OCI-LY3 (cell line): ENCODE data around the gene DCUN1D4.

Experiments
- H2AFZ ChIP-seq: fragments of 200-600, 300-600 bp; shearing (Covaris generic); 2 replicates; pipeline ENCODE4 v1.6.0; 2014; ENCODE audit warnings: antibody characterized with exemption, low read depth, low read length
- H3K27ac ChIP-seq: fragments of 200-600, 300-600 bp; sonication (generic); 2 replicates; pipeline ENCODE4 v1.5.1; 2014; ENCODE audit warnings: mild to moderate bottlenecking, low read length, moderate library complexity, mixed read lengths
- H3K27me3 ChIP-seq: fragments of 200-600, 300-600 bp; sonication (generic); 2 replicates; pipeline ENCODE4 v1.6.1; 2014; ENCODE audit warnings: low read depth, low read length, mixed read lengths
- H3K36me3 ChIP-seq: fragments of 200-600, 300-600 bp; sonication (generic); replicated peaks from 2 replicates; pipeline ENCODE3; 2014; ENCODE audit warnings: low read depth, low read length, mixed read lengths
- H3K4me1 ChIP-seq: fragments of 300-600, 200-600 bp; sonication (generic); 2 replicates; pipeline ENCODE4 v1.6.1; 2014; ENCODE audit warnings: low read length, mixed read lengths
- H3K4me2 ChIP-seq: fragments of 200-600, 300-600 bp; sonication (generic); 2 replicates; pipeline ENCODE4 v1.6.1; 2014; ENCODE audit warnings: low read length, mixed read lengths
- H3K4me3 ChIP-seq: fragments of 300-600, 200-600 bp; sonication (generic); 2 replicates; pipeline ENCODE4 v1.5.1; 2014; ENCODE audit warnings: antibody characterized with exemption, mild to moderate bottlenecking, low read length, moderate library complexity
- H3K79me2 ChIP-seq: fragments of 300-600, 200-600 bp; shearing (Covaris generic); 2 replicates; pipeline ENCODE4 v1.6.1; 2014; ENCODE audit warnings: mild to moderate bottlenecking, low read length, mixed read lengths
- H3K9ac ChIP-seq: fragments of 300-600, 200-600 bp; shearing (Covaris generic); 2 replicates; pipeline ENCODE4 v1.6.0; 2014; ENCODE audit warnings: mild to moderate bottlenecking, low read length, moderate library complexity
- H3K9me3 ChIP-seq: fragments of 200-600, 300-600 bp; shearing (Covaris generic); 2 replicates; pipeline ENCODE4 v1.6.1; 2014; ENCODE audit warnings: low read length, mixed read lengths; ENCODE audit not compliant: insufficient read depth
- H4K20me1 ChIP-seq: fragments of 200-600, 300-600 bp; sonication (generic); 2 replicates; pipeline ENCODE4 v1.6.1; 2016; ENCODE audit warnings: low read length, mixed read lengths; ENCODE audit not compliant: insufficient read depth
- EZH2phosphoT487 ChIP-seq: fragments of 200-600 bp; shearing (Covaris generic); IDR thresholded peaks from 2 replicates; pipeline ENCODE4 v1.6.1; 2018; ENCODE audit warnings: antibody characterized with exemption, mixed run types, low read depth
- TF ChIP-seq, protein P1 (sequence below): fragments of 200-600, 300-600 bp; sonication (generic); IDR thresholded peaks from 2 replicates; pipeline ENCODE4 v1.5.1; 2014; ENCODE audit warnings: antibody characterized with exemption, low read length, low read depth

Gene DCUN1D4

DNA sequence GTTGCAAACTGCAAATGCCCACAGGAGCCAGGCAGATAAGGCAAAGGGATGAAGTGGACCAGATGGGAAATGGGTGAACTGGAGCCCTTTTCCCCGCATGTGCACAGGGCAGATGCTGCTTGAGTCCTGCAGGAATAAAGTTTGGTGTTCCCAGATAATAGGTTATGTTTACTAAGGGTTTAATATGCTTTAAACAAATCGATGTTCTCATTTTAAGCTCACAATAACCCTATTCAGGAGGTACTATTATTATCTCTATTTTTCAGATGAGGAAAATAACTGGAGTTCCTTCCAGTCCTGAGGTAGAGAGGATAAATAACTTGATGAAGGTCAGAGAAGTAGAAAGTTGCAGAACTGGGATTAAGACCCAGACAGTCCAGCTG is 99.9 kb downstream of the DCUN1D4 start:
- Histone ChIP-seq H3K4me3 (no peak overlapping the region), H3K9me3 (no peaks in the 10 kb centered on the region), H4K20me1 (no peaks in the 10 kb centered on the region), H3K9ac (no peak overlapping the region), H2AFZ (no peak overlapping the region), H3K36me3 (no peaks in the 10 kb centered on the region), H3K4me1 (no peaks in the 10 kb centered on the region), H3K79me2 (no peaks in the 10 kb centered on the region), H3K27me3 (no peaks in the 10 kb centered on the region), H3K27ac (no peak overlapping the region), H3K4me2 (no peak overlapping the region)
- no peak for TF ChIP-seq EZH2phosphoT487
- TF ChIP-seq, protein P1, sequence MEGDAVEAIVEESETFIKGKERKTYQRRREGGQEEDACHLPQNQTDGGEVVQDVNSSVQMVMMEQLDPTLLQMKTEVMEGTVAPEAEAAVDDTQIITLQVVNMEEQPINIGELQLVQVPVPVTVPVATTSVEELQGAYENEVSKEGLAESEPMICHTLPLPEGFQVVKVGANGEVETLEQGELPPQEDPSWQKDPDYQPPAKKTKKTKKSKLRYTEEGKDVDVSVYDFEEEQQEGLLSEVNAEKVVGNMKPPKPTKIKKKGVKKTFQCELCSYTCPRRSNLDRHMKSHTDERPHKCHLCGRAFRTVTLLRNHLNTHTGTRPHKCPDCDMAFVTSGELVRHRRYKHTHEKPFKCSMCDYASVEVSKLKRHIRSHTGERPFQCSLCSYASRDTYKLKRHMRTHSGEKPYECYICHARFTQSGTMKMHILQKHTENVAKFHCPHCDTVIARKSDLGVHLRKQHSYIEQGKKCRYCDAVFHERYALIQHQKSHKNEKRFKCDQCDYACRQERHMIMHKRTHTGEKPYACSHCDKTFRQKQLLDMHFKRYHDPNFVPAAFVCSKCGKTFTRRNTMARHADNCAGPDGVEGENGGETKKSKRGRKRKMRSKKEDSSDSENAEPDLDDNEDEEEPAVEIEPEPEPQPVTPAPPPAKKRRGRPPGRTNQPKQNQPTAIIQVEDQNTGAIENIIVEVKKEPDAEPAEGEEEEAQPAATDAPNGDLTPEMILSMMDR: no peak

GRCh38 chr4:51943221-51943620 is 100.3 kb downstream of the DCUN1D4 start:
- H3K27me3 ChIP-seq: no peaks in the 10 kb centered on the region
- H3K4me2 ChIP-seq: no peak overlapping the region
- no peaks in the 10 kb centered on the region for H3K36me3 ChIP-seq
- H3K4me1 ChIP-seq: no peaks in the 10 kb centered on the region
- no peaks in the 10 kb centered on the region for H4K20me1 ChIP-seq
- H3K9me3 ChIP-seq: no peaks in the 10 kb centered on the region
- H3K27ac ChIP-seq: no peak overlapping the region
- H3K79me2 ChIP-seq: no peaks in the 10 kb centered on the region
- TF ChIP-seq EZH2phosphoT487: no peak
- TF ChIP-seq, protein P1: no peak
- no peak overlapping the region for H3K4me3 ChIP-seq
- H3K9ac ChIP-seq: no peak overlapping the region
- no peak overlapping the region for H2AFZ ChIP-seq

DNA sequence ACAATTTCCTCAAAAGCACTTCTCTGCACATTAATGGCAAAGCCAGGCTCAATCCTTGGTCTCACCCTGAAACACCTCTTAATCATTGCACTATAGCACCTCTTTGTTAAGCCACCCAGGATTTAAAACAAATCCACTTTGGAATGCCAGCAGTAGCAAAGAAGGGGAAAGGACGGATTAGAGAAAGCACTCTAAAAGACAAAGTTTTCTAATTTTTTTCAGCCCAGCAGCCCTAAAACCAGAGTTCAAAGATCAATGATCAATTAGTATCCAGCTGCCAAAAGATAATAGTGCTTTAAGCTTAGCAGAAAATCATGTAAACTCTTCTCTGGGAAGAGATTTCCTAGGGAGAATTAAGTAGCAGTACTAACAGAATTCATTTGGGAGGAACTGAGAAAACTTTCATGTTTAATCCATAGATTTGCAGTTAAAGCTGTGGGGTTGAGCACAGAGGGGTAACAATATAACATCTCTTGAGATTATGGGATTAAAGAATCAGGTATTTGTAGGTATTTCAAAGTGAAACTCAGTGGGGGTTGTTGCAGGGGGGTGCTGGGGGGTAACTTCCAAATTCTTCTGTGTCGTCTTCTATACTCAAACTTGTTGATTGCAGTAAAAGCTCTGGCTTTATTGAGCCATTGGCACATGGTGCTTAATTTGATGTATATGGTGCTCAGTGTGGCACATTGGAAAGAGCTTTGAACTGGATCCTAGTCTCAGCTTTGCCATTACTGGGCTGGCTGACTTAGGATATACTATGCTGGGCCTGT is 115.4 kb downstream of the DCUN1D4 start:
- H3K27ac ChIP-seq: no peak overlapping the region

DNA sequence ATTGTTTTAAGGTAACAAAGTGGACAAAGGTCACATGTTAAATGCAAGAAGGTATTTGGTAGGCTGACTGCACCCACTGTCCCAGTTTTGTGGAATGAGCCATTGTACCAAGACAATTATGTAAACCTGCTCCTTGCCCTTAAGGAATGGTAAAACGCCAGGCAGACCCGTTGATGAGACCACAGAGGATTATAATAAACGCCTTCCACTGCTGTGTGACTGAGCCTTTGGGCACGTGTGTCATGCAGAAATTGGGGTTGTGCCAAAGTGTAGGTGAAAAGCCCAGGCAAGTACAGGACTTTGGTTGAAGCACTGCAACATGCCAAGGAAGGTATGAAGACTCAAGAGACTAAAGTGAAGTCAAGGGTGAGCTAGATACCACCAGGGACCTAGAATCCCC is 117.5 kb downstream of the DCUN1D4 start:
- Histone ChIP-seq H3K4me1 (no peaks in the 10 kb centered on the region), H3K4me3 (no peak overlapping the region), H3K9ac (no peak overlapping the region), H3K9me3 (no peaks in the 10 kb centered on the region), H3K79me2 (no peaks in the 10 kb centered on the region), H2AFZ (no peak overlapping the region), H3K27me3 (no peaks in the 10 kb centered on the region), H3K36me3 (no peaks in the 10 kb centered on the region), H3K4me2 (no peak overlapping the region), H3K27ac (no peak overlapping the region), H4K20me1 (no peaks in the 10 kb centered on the region)
- no peak for TF ChIP-seq EZH2phosphoT487
- TF ChIP-seq, protein P1: no peak

More for the DNA sequence above, 115.4 kb downstream of the DCUN1D4 start:
- Histone ChIP-seq H4K20me1 (no peaks in the 10 kb centered on the region), H3K9me3 (no peaks in the 10 kb centered on the region), H3K4me2 (no peak overlapping the region), H3K9ac (no peak overlapping the region), H2AFZ (no peak overlapping the region), H3K79me2 (no peaks in the 10 kb centered on the region), H3K4me3 (no peak overlapping the region), H3K36me3 (no peaks in the 10 kb centered on the region), H3K27me3 (no peaks in the 10 kb centered on the region), H3K4me1 (no peaks in the 10 kb centered on the region)
- TF ChIP-seq EZH2phosphoT487: no peak
- TF ChIP-seq, protein P1: no peak
